ENCODE data around the gene TLE1. TPM values are rescaled to one million over a fixed set of nuclear protein-coding genes. Genes with fewer than 3 reads are reported as not detected.

The TLE1 gene
- total and polyA plus RNA-seq, 9 of the 15 experiments (the other 6 are each of a cell fraction or from before 2014, with no cell fraction given): 0.11 TPM; not detected in 8

- DNase-seq (ENCODE audit: extremely low read depth in 1 of 4, low spot score in 3 of 4) (no peak), FAIRE-seq (no peak), ATAC-seq (no peak)
- Histone ChIP-seq H3K4me2 (ENCODE audit: insufficient read depth, low read length) (no peak overlapping the region), H3K4me1 (replicated peaks in 1 of 2; ENCODE audit: control insufficient read depth in 2 of 2, insufficient read depth in 2 of 2, low read length in 2 of 2) (no peaks in the 10 kb centered on the region), H4K20me1 (replicated peaks; ENCODE audit: control insufficient read depth, insufficient read depth, low read length) (no peaks in the 10 kb centered on the region), H3K27me3 (ENCODE audit: control insufficient read depth in 2 of 2, insufficient read depth in 2 of 2, low read length in 2 of 2) (no peaks in the 10 kb centered on the region), H3K9me3 (replicated peaks; ENCODE audit: control insufficient read depth, insufficient read depth, low read depth, low read length) (no peaks in the 10 kb centered on the region), H2AFZ (ENCODE audit: low read depth, low read length) (no peak overlapping the region), H3K36me3 (ENCODE audit: control insufficient read depth, insufficient read depth, low read length) (no peaks in the 10 kb centered on the region), H3K27ac (ENCODE audit: extremely low read depth, low read depth, low read length) (no peak overlapping the region), H3K79me2 (ENCODE audit: control insufficient read depth, insufficient read depth, low read length) (no peaks in the 10 kb centered on the region), H3K9ac (ENCODE audit: insufficient read depth in 1 of 2, low read depth in 2 of 2, low read length in 2 of 2) (no peak overlapping the region), H3K4me3 (no peak overlapping the region), H3K9me1 (ENCODE audit: control insufficient read depth, insufficient read depth, low read length) (no peaks in the 10 kb centered on the region)
- intact Hi-C loops (cut with micrococcal nuclease): no loop called here
- CTCF ChIA-PET (ENCODE audit: low intra/inter-chr PET ratio): no interaction called here
- BruUV-seq (replicated peaks): no TSS peak
- POLR2A ChIA-PET: no interaction called here
- in situ Hi-C loops (cut with MboI): no loop called here
- WGBS (ENCODE audit: insufficient coverage, low coverage, missing lambda C conversion rate): 2% methylated on average over 11 of the region's 13 CpGs
- no peak for TF ChIP-seq FOS (IDR thresholded peaks at IDR 0.05; ENCODE audit: extremely low read depth, insufficient read length)
- TF ChIP-seq STAT5B (CRISPR knock-in tag; IDR thresholded peaks at IDR 0.05): no peak
- TF ChIP-seq, protein P1, sequence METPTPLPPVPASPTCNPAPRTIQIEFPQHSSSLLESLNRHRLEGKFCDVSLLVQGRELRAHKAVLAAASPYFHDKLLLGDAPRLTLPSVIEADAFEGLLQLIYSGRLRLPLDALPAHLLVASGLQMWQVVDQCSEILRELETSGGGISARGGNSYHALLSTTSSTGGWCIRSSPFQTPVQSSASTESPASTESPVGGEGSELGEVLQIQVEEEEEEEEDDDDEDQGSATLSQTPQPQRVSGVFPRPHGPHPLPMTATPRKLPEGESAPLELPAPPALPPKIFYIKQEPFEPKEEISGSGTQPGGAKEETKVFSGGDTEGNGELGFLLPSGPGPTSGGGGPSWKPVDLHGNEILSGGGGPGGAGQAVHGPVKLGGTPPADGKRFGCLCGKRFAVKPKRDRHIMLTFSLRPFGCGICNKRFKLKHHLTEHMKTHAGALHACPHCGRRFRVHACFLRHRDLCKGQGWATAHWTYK (CRISPR knock-in tag; IDR thresholded peaks at IDR 0.05): no peak
- no peak for TF ChIP-seq KDM5B (IDR thresholded peaks at IDR 0.05; ENCODE audit: insufficient replicate concordance, low read depth, low read length)
- TF ChIP-seq PHTF2 (CRISPR knock-in tag; IDR thresholded peaks at IDR 0.05): no peak
- no peak for TF ChIP-seq TFAM (CRISPR knock-in tag; conservative IDR thresholded peaks at IDR 0.05)
- no peak for TF ChIP-seq ZNF24 (IDR thresholded peaks at IDR 0.05)
- TF ChIP-seq, protein P2, sequence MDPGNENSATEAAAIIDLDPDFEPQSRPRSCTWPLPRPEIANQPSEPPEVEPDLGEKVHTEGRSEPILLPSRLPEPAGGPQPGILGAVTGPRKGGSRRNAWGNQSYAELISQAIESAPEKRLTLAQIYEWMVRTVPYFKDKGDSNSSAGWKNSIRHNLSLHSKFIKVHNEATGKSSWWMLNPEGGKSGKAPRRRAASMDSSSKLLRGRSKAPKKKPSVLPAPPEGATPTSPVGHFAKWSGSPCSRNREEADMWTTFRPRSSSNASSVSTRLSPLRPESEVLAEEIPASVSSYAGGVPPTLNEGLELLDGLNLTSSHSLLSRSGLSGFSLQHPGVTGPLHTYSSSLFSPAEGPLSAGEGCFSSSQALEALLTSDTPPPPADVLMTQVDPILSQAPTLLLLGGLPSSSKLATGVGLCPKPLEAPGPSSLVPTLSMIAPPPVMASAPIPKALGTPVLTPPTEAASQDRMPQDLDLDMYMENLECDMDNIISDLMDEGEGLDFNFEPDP (CRISPR knock-in tag; IDR thresholded peaks at IDR 0.05): no peak
- no peak for TF ChIP-seq TAL1 (IDR thresholded peaks at IDR 0.05)
- no peak for TF ChIP-seq SP2 (IDR thresholded peaks at IDR 0.05; ENCODE audit: extremely low read depth, low read depth, low read length, poor library complexity, severe bottlenecking)
- TF ChIP-seq ZNF445 (CRISPR knock-in tag; IDR thresholded peaks at IDR 0.05; ENCODE audit: low read depth): no peak
- no peak for TF ChIP-seq CHD2 (IDR thresholded peaks at IDR 0.05; ENCODE audit: low read depth, low read length)
- no peak for TF ChIP-seq ZNF561 (CRISPR knock-in tag; conservative IDR thresholded peaks at IDR 0.05)
Observed at GRCh38 chr9:81622471-81623255, 66.7 kb downstream of the TLE1 start.
